Fibroblast of the aortic adventitia (primary cell): Measurements from ENCODE around the gene S100PBP. TPM values are rescaled to one million over a fixed set of nuclear protein-coding genes. Genes with fewer than 3 reads are reported as not detected.

Experiments used
- DNase-seq: peaks from one replicate; pipeline ENCODE4 v3.0.0-alpha.2; 2010; ENCODE audit warnings: low read depth
- H3K4me3 ChIP-seq: 2 replicates; pipeline ENCODE4 v1.5.1; 2011; ENCODE audit warnings: low read depth, mild to moderate bottlenecking, control low read depth, low read length, moderate library complexity
- CTCF ChIP-seq: IDR thresholded peaks from 2 replicates; pipeline ENCODE4 v1.5.1; 2011; ENCODE audit warnings: mild to moderate bottlenecking, low read length, control low read depth, inconsistent platforms; ENCODE audit not compliant: insufficient read depth
- total RNA-seq: library from RNA; depleted of rRNA; stranded (reverse); fragments of >200 nt; gene quantifications from 2 replicates; pipeline ENCODE4 v1.2.3, GENCODE V29; 2012; ENCODE audit warnings: low replicate concordance

Gene S100PBP
- total RNA-seq, 1 donor, result 42.4 TPM

- DNase-seq, result no peak
- H3K4me3 ChIP-seq, result no peak overlapping the region
- no peak for TF ChIP-seq CTCF
Observed at GRCh38 chr1:32865639-32866405, 48.4 kb downstream of the S100PBP start.

- no peak for DNase-seq
- TF ChIP-seq CTCF, result no peak
- H3K4me3 ChIP-seq, result no peak overlapping the region
Observed at GRCh38 chr1:32867151-32867550, 49.7 kb downstream of the S100PBP start.

- no peak for TF ChIP-seq CTCF
- no peak overlapping the region for H3K4me3 ChIP-seq
- DNase-seq, result no peak
Observed at GRCh38 chr1:32867671-32868070, 50.2 kb downstream of the S100PBP start.

DNA sequence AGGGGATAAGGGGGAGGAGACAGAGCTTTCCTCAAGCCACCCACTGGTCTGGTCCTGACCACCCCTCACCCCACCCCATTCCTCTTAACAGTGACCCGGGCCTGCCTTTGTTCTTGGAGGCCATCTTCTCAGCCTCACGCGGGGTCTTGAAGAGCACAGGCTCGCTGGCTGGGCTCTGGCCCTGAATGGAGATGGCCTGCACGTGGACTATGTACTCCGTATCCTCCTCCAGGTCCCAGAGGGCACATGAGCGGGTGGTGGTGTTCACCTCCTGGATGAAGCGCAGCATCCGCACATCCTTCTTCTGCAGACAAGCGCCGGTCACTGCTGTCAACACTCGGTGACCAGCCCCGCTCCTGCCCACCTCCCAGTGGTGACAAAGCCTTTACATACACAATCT lies 50.6 kb downstream of the S100PBP start:
- H3K4me3 ChIP-seq, result no peak overlapping the region
- no peak for TF ChIP-seq CTCF
- no peak for DNase-seq

DNA sequence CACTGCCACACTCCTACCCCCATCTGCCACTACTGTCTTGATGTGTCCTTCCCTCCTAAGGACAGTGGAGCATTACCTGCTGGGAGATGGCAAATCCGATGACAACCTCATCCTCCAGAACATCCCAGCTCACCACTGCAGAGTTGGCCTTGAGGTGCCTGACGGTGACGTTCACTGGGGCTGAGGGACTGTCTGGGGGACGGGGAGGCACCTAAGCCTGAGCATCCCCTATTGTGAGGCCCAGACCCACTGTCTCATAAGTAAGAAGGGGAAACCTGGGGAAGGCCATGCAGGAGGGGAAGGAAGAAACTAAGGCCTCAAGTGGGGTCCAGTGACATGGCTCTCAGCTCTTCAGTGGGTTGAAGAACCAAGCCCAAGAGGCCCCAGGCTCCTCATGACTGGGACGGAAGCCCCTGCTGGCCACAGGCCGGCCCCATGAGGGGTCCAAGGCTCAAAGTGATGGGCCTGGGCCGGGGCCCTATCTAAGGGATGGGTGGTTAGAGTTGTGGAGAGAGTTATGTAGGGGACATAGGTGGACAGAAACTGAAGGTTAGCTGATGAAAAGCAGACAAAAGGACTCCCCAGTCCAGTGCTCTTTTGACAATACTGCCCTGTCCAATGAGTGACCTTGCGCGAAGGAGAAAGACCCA lies 51.5 kb downstream of the S100PBP start:
- H3K4me3 ChIP-seq, result no peak overlapping the region
- no peak for DNase-seq
- TF ChIP-seq CTCF, result no peak

DNA sequence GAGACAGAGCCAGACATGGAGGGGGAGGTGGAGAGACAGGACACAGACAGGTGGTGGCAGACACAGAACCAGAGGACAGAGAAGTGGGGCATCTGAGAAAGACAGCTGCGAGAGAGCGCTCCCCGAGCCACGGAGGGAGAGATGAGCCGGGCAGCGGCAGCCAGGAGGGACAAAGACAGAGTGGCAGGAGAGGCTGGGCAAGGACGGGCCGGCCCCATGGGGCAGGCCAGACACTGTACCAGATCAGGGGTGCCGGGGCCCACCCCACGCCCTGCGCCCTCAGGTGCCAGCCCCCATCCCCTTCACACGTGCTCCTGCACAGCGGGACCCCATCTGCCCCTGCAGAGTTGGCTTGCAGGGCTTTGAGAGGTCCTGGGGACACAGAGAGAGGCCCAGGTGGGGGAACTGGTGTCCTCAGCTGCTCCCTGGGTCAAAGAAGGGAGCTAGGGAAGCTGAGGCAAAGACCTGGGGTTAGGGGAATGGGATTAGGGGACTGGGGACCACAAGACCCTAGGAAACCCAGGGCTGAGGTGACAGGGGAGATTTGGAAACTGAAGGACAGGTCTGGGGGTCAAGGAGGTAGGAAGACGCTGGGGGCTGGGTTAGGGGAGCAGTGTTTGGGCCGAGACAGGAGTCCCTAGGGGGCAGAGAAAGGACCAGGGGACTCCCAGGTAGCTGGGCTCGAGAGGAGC lies 52.6 kb downstream of the S100PBP start:
- DNase-seq, result no peak
- H3K4me3 ChIP-seq, result peak overlapping the region; percentile 35
- TF ChIP-seq CTCF, result no peak
